Psoas muscle (tissue), 8 donors: ENCODE data around the gene SNRNP40. TPM values are rescaled to one million over a fixed set of nuclear protein-coding genes. Genes with fewer than 3 reads are reported as not detected.

Source experiments
- ATAC-seq, 4 donors: fragments of 200-7000 bp; cut with Tn5 transposase; one replicate each; pipeline ENCODE4 v1.9.1; 2020; ENCODE audit warnings: moderate library complexity in 3 of 4, mild to moderate bottlenecking in 2 of 4
- DNase-seq, 2 donors: peaks; one replicate each; pipeline ENCODE4 v3.0.0-alpha.2; 2020
- H3K27ac ChIP-seq: fragments of 200-600 bp; one replicate; pipeline ENCODE4 v1.8.0; 2022
- H3K27me3 ChIP-seq, 3 donors: fragments of 200-600 bp in 1 of 3; one replicate each; pipeline versions ENCODE4 v1.6.1 to v1.8.0; 2013 to 2022; ENCODE audit warnings: low read length in 2 of 3, mild to moderate bottlenecking in 2 of 3, moderate library complexity in 1 of 3; ENCODE audit not compliant: insufficient read depth in 3 of 3
- H3K36me3 ChIP-seq, 2 donors: fragments of 200-600 bp in 1 of 2; one replicate each; pipeline versions ENCODE4 v1.6.1 to v1.8.0; 2013 to 2022; ENCODE audit warnings: low read depth in 1 of 2, mild to moderate bottlenecking in 1 of 2, moderate library complexity in 1 of 2; ENCODE audit not compliant: insufficient read depth in 1 of 2
- H3K4me1 ChIP-seq: fragments of 200-600 bp; one replicate; pipeline ENCODE4 v1.8.0; 2022
- H3K4me3 ChIP-seq: fragments of 200-600 bp; one replicate; pipeline ENCODE4 v1.8.0; 2022; ENCODE audit warnings: mild to moderate bottlenecking
- H3K9me3 ChIP-seq: fragments of 200-600 bp; one replicate; pipeline ENCODE4 v1.8.0; 2022
- CTCF ChIP-seq: fragments of 200-600 bp; IDR thresholded peaks from one replicate; pipeline ENCODE4 v1.8.0; 2022; ENCODE audit warnings: antibody characterized with exemption
- WGBS, 3 donors: extraction: QIAGEN DNeasy Blood & Tissue Kit; methylation state at CpG; one replicate each; pipeline versions ENCODE4 v1.1.6 to v1.1.7; 2013; 5-methylcytosine and 5-hydroxymethylcytosine counted together
- intact Hi-C, 2 donors: fragments of 100-400 bp; cut with DNase I; formaldehyde crosslinking; loops; one replicate each; pipeline versions ENCODE4 v1.11.0 to v1.14.2; 2022
- polyA plus RNA-seq, 3 donors: library from polyadenylated mRNA; stranded (reverse); fragments of 200-250 nt; gene quantifications; one replicate each; pipeline ENCODE4 v1.2.3, GENCODE V29; 2013
- total RNA-seq, 4 donors: library from RNA; stranded (reverse); fragmentation: NEBNext Ultra II Directional in 2 of 4; extraction: Animal tissue kit (Norgen Biotek cat#: 25700) in 2 of 4; gene quantifications; one replicate each; pipeline versions ENCODE4 v1.2.1 to v1.2.4, GENCODE V29; 2021 to 2023
- donor health status: healthy with polysubstance abuse.
- donor health status: DM: no; HTN: no; CAD: no; lungs with moderate emphysema.
- donor health status: Bipolar disorder and iron deficiency.
- donor health status: healthy.
- donor health status: DM: yes; HTN: yes; CAD: no.
- donor health status: DM: no; HTN: no; CAD: no.
- donor health status: DM: no; HTN: no; CAD: no.
- donor health status: DM: yes; HTN: yes; CAD: no.

Gene SNRNP40
- total and polyA plus RNA-seq, 7 donors: 13.5 to 22.7 (median 19.4) TPM

DNA sequence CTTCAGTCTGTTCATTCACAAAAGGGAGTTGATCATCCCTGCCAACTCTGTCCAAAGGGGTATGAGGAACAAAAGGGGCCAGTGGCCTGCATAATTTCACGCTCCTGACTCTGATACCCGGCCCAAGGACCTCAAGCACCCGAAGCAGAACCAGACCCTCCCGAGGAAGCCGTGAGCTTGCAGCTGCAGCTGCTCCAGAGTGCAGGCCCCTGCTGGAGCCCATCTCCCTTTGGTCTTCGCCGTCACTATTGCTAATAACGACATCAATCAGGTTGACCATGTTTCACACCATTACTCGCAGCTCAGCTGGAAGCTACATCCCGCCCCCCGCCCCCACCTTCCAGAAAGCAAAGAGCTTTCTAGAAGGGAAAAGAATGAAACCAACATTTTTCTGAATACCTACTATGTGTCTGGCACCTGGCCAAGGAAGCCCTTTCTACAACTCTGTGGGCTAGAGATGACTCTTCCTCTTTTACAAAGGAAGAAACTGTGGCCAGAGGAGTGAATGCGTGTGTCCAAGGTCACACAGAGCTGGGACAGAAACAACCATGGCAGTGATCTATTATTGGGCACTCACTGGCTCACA, 62.4 kb downstream of the SNRNP40 start:
- no peaks in the 10 kb centered on the region for H3K36me3 ChIP-seq
- 51 to 63% (median 57%) methylated on average over 12 of the region's 12 CpGs for WGBS, 3 donors
- H3K9me3 ChIP-seq: no peaks in the 10 kb centered on the region
- peaks cover 0 to 8% (median 0%) of the 10 kb centered on the region in 3 donors for H3K27me3 ChIP-seq
- no peak for TF ChIP-seq CTCF
- DNase-seq: no peak
- no peaks in the 10 kb centered on the region for H3K4me1 ChIP-seq
- no peak overlapping the region for H3K27ac ChIP-seq
- H3K4me3 ChIP-seq: no peak overlapping the region
- ATAC-seq: no peak
- intact Hi-C loops: no loop called here

GRCh38 chr1:31232689-31233088, 63.9 kb downstream of the SNRNP40 start:
- 94 to 98% (median 97%) methylated on average over 2 of the region's 2 CpGs for WGBS, 3 donors
- Histone ChIP-seq H3K36me3 (no peaks in the 10 kb centered on the region), H3K4me3 (no peak overlapping the region), H3K27ac (no peak overlapping the region), H3K4me1 (no peaks in the 10 kb centered on the region), H3K9me3 (no peaks in the 10 kb centered on the region), H3K27me3 (no peaks in the 10 kb centered on the region)
- no peak for DNase-seq
- ATAC-seq: no peak
- no peak for TF ChIP-seq CTCF
- intact Hi-C loops: no loop called here

GRCh38 chr1:31231802-31232201, 64.8 kb downstream of the SNRNP40 start:
- Histone ChIP-seq H3K4me1 (no peaks in the 10 kb centered on the region), H3K36me3 (no peaks in the 10 kb centered on the region), H3K4me3 (no peak overlapping the region), H3K27ac (no peak overlapping the region), H3K9me3 (no peaks in the 10 kb centered on the region), H3K27me3 (no peaks in the 10 kb centered on the region)
- TF ChIP-seq CTCF: no peak
- no peak for ATAC-seq
- 92 to 95% (median 93%) methylated on average over 5 of the region's 5 CpGs for WGBS, 3 donors
- no peak for DNase-seq
- intact Hi-C loops: no loop called here

GRCh38 chr1:31230378-31230777, 66.2 kb downstream of the SNRNP40 start:
- Histone ChIP-seq H3K27me3 (no peaks in the 10 kb centered on the region), H3K4me1 (no peaks in the 10 kb centered on the region), H3K4me3 (no peak overlapping the region), H3K36me3 (no peaks in the 10 kb centered on the region), H3K27ac (no peak overlapping the region), H3K9me3 (no peaks in the 10 kb centered on the region)
- no peak for TF ChIP-seq CTCF
- ATAC-seq (no peak), DNase-seq (no peak)
- intact Hi-C loops: no loop called here
- WGBS, 3 donors: 51 to 55% (median 51%) methylated on average over 3 of the region's 3 CpGs

DNA sequence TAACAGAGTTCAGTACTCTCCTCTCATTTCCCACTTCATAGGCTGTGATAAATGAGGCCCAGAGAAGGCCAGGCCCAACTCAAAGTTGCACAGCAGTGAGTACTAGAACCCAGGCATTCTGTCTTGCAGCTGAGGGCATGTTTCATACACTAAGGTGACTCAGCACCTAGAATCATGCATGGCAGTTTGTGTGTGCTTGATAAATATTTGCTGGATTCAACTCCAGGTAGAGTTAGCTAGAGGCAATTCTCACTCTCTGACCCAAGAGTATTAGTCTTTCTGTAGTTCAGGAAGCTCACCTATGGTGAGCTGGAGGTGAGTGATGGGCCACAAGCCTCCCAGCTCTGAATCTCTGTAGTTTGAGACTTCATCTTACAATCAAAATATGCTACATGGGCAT, 67.6 kb downstream of the SNRNP40 start:
- no peak for DNase-seq
- no peak for ATAC-seq
- H3K36me3 ChIP-seq: no peaks in the 10 kb centered on the region
- no peak for TF ChIP-seq CTCF
- H3K27me3 ChIP-seq: no peaks in the 10 kb centered on the region
- intact Hi-C loops: no loop called here
- H3K4me3 ChIP-seq: no peak overlapping the region
- no peaks in the 10 kb centered on the region for H3K4me1 ChIP-seq
- no peaks in the 10 kb centered on the region for H3K9me3 ChIP-seq
- H3K27ac ChIP-seq: no peak overlapping the region
